DND-41 (cell line): ENCODE measurements around the gene CYB5R3.

Experiments used
- EZH2 ChIP-seq: IDR thresholded peaks from 3 replicates; pipeline ENCODE4 v1.6.1; 2012; ENCODE audit warnings: borderline replicate concordance, low read depth, mild to moderate bottlenecking, moderate library complexity, low read length, inconsistent platforms; ENCODE audit not compliant: severe bottlenecking
- TF ChIP-seq, protein P1 (sequence below): IDR thresholded peaks from 2 replicates; pipeline ENCODE4 v1.5.1; 2012; ENCODE audit warnings: borderline replicate concordance, low read length, moderate library complexity, mild to moderate bottlenecking; ENCODE audit not compliant: poor library complexity, severe bottlenecking; ENCODE audit errors: extremely low read depth

GRCh38 chr22:42591987-42592386 is 57.2 kb downstream of the CYB5R3 start:
- TF ChIP-seq, protein P1, sequence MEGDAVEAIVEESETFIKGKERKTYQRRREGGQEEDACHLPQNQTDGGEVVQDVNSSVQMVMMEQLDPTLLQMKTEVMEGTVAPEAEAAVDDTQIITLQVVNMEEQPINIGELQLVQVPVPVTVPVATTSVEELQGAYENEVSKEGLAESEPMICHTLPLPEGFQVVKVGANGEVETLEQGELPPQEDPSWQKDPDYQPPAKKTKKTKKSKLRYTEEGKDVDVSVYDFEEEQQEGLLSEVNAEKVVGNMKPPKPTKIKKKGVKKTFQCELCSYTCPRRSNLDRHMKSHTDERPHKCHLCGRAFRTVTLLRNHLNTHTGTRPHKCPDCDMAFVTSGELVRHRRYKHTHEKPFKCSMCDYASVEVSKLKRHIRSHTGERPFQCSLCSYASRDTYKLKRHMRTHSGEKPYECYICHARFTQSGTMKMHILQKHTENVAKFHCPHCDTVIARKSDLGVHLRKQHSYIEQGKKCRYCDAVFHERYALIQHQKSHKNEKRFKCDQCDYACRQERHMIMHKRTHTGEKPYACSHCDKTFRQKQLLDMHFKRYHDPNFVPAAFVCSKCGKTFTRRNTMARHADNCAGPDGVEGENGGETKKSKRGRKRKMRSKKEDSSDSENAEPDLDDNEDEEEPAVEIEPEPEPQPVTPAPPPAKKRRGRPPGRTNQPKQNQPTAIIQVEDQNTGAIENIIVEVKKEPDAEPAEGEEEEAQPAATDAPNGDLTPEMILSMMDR: no peak
- TF ChIP-seq EZH2: no peak
